ENCODE results near the gene TSPAN6. TPM values are rescaled to one million over a fixed set of nuclear protein-coding genes. Genes with fewer than 3 reads are reported as not detected.

Gene TSPAN6
- polyA plus RNA-seq, 5 donors, result 86.6 to 126 (median 118) TPM

DNA sequence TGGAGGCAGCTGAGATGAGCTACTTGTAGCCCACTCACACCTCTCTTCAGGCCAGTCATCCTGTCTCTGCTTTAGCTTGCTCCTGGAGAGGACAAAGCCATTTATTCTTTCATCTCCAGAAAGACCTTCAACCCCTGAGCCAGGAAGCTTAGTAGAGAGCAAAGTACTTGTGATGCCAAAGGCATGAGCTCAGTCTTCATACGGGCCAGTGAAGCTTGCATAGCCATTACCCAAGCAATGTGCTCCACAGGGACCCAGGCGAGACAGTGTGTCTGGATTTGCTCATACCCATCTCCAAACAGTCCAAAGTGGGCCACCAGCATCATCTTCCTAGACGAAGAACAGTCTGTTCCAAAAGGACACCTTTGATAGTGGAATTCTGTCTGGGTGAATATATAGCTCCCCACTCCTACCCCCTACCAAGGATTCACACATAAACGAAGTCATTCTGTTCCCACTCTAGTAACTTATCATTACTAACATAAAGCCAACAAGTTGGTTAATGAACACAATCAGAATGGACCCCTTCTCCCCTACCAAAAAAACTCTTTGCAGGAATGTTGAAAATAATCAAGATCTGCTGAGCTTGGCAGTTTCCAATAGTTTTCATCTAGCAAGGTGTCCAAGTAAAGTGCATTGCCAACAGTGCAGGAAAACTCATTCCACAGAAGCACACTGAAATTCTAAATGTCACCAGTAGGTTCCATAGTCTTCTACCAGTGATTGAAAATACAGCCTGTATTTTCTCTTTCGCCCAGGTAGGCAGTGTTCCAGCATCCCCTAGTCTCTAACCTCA is 45.2 kb downstream of the TSPAN6 start:
- no peak for DNase-seq

DNA sequence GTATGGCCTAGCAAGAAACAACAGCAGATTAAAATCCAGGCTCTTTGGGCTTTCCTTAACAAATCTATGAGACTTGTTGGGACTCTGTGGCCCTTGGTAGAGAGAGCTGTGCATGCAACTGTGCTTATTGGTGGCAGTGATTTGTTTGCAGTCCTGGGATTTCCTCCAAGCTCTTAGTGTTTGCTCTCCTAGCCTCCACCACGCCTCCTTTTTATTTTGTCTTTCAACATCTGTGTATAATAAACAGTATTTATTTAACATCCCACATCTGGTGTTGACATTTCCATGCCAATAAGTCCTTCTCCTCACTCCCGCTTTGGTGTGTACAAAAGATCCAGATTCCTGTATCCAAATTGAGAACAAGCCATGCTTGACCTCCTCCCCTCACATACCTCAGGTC is 48.7 kb downstream of the TSPAN6 start:
- peak; percentile 23 to 32 for DNase-seq

DNA sequence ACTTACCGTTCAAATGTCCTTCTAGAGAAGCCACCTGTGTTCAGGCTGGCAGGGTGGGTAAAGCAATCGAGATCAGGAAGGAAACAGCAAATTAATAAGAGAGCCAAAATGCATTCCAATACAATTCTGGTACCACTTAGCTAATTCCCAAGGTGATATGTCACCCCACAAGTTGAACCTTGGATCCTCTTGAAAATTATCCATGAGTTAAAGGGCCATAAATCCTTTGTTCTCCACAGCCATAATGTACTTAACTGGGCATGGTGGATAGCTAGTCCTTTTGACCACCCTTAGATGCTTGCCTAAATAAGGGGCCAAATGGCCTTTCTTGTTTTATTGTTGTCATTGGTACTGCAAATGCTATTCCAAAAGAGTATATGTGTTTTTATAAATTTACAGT is 49.9 kb downstream of the TSPAN6 start:
- no peak for DNase-seq

- DNase-seq, result no peak
Observed at GRCh38 chrX:100584611-100585010, 52.0 kb downstream of the TSPAN6 start, which contains the start of gene TNMD. TSS of gene TNMD (plus strand) at chrX:100584936. CDS start at chrX:100585019, 83 bp downstream.

Other genes starting within 250 kb of the TSPAN6 start
- gene PCDH19, start 226.5 kb downstream of the TSPAN6 start, polyA plus RNA-seq (ENCODE audit: insufficient read depth in 1 of 5, insufficient read length in 5 of 5, low replicate concordance in 1 of 5), result 1 to 10 TPM; 1.6 to 2.7 (median 1.8) TPM
- gene TNMD, start 51.9 kb downstream of the TSPAN6 start, polyA plus RNA-seq (ENCODE audit: insufficient read depth in 1 of 5, insufficient read length in 5 of 5, low replicate concordance in 1 of 5), result 1 to 10 TPM in 1 of 5 donors, under 1 TPM in 4; 0.13 to 4.5 (median 0.27) TPM
- 10 to 100 TPM; 30.1 to 37.2 (median 32.0) TPM for gene SRPX2, start 7.4 kb upstream of the TSPAN6 start, polyA plus RNA-seq (ENCODE audit: insufficient read depth in 1 of 5, insufficient read length in 5 of 5, low replicate concordance in 1 of 5)
- 10 to 100 TPM; 10.5 to 13.7 (median 11.8) TPM for gene SYTL4, start 95.3 kb upstream of the TSPAN6 start, polyA plus RNA-seq (ENCODE audit: insufficient read depth in 1 of 5, insufficient read length in 5 of 5, low replicate concordance in 1 of 5)
- 10 to 100 TPM; 19.6 to 23.4 (median 20.9) TPM for gene CSTF2, start 183.6 kb upstream of the TSPAN6 start, polyA plus RNA-seq (ENCODE audit: insufficient read depth in 1 of 5, insufficient read length in 5 of 5, low replicate concordance in 1 of 5)
- gene NOX1, start 237.6 kb upstream of the TSPAN6 start, polyA plus RNA-seq (ENCODE audit: insufficient read depth in 1 of 5, insufficient read length in 5 of 5, low replicate concordance in 1 of 5), result 1 to 10 TPM in 1 of 5 donors, under 1 TPM in 4; 0.48 to 1.0 (median 0.75) TPM